ENCODE results near the gene PROC.
"Not testable (repeated sequence)": the region's sequence is repeated elsewhere in the genome, so short reads cannot be mapped to it uniquely, and the experiment has no call there.

The PROC gene

GRCh38 chr2:127394492-127394891, 23.7 kb upstream of the PROC start:
- no peak for DNase-seq (ENCODE audit: low spot score)

DNA sequence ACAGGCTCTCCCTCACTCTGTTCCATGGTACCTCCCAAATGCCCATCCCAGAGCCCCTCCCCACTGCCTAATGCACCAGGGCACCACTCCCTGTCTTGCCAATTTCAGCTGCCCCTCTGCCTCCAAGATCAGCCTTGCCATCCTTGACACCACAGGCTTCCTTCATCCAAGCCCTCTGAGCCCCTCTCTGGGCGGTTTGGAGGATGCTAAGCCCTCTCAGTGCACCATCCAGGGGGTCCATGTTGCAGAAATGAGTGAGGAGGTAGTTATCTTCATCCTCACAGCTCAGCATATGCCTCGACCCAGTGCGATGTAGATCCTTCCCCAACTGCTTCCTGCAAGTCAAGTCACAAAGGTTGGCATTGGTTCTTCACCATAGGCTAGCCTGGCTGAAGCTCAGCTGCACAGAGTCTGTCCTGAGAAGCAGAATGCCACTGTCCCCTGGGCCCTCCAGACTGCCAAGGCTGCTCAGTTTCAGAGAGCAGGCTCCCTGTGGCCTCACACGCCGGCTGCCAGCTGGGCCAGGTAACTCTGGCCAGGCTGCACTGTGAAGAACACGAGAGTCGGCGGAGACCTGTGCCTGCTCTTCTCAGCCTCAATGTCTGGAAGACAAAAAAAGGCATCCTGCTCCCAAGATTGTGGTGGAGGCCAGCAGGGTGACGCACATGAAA, 20.5 kb upstream of the PROC start:
- no peak for DNase-seq (ENCODE audit: low spot score)

DNA sequence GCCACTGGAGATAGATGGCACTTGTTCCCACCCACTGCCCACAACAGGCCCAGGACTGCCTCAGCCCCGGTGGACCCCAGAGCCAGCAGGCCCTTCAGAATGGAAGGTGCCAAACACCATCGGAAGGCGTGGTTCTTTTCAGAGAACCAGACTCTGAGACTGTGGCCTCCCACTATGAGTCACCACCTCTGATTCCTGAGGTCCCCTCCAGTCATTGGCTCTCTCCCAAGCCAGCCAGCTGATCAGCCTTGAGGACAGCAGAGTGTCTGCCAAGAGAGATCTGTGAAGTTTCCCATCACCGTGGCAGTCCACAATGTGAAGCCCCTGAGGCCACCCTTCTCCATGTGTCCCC, 20.0 kb upstream of the PROC start:
- peak; percentile 76 for DNase-seq (ENCODE audit: low spot score)

GRCh38 chr2:127400533-127400896, 17.7 kb upstream of the PROC start:
- no peak for DNase-seq (ENCODE audit: low spot score)

DNA sequence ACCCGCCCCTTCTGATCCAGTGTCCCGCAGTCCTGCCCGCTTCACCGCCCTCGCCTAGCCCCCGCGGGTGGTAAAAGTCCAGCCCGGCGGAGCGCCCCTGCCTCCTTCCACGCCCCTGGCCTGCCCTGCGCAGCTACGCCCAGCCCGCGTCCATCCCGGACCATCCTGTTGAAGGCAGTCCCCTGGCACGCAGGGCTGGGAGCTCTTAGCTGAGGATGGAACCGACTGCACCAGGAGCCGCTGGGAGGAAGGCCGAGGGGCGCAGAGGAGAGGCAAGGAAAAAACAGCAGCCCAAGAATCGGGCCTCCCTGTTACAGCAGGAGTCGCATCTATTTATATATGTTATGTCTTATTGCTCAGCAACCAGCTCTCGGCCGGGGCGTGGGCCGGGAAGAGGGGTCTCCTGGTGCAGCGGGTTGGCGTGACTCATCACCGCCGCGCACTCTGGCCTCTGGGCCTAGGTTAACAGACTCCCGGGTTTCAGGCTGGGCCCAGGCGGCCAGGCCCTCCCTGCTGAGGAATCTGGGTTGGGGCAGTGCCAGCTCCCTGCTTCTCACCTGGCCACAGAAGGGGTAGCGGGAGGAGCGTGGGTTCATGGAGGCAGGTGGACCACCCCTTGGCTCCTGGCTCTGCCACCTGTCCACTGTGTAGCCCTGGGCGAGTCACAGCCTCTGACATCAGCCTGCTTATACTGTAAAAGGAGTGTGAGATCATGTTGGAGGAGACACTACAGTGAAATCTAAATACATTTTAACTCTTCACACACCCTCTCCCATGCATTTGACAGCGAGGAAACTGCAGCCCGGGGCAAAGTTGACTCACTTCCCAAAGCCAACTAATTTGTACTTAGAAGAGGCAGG, 17.1 kb upstream of the PROC start:
- DNase-seq (ENCODE audit: low spot score): no peak

DNA sequence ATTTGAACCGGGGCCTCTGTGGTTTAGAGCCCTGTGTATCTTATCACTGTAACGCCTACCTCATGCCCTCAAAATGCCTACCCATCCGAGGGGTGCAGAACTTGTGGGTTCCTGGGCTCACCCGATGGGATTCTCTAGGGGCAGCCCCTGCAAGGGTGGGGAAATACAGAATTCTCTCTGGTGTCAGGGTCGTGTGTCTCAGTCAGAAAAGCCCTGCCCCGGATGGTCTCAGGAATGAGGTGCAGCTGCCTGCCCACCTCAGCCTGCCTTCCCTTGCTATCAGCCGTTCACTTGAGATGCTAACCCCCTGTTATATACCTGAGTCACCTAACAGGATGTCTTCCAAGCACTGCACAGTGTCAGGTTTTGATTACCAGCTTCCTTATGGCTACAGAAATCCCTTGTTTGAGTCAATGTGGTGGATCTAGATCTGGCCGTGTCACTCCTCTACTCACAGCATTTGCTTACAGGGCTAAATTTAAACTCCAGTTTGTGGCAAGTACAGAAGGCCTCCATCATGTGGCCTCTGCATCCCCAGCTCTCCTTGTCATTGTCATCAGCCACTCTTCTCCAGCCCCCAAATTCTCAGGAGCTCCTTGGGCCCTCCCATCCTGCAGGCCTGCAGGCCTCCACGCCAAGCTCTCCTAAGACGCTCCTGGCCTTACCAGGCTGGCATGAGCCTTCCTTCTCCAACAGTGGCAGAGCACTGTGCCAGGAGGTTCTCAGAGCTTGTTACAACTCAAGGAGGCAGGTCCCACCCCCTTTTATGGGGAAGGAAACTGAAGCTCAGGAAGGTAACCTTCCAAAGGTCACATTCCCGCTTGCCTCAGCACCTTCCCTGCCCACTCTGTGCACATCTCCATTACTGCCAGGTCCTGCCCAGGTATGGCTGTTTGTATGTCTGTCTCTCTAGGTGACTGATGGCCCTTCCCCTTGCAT, 16.2 kb upstream of the PROC start:
- no peak for DNase-seq (ENCODE audit: low spot score)

DNA sequence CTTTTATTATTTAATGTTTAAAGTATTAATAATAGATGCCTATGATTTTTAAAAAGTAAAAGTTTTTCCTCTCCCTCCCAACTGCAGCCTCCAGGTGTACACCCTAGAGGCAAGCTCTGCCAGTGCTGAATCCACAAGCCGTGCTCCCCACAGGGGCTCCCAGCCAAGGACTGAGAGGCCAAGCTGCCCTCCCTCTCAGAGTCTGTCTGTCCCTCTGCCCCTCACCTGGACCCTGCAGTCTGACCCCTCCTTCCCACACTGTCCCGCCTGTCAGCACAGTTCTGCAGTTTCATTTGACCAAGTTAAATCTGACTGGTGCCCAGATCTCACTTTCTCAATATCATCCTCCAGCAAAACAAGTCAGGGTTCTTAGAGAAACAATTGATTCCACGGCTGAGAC, 14.8 kb upstream of the PROC start:
- no peak for DNase-seq (ENCODE audit: low spot score)

DNA sequence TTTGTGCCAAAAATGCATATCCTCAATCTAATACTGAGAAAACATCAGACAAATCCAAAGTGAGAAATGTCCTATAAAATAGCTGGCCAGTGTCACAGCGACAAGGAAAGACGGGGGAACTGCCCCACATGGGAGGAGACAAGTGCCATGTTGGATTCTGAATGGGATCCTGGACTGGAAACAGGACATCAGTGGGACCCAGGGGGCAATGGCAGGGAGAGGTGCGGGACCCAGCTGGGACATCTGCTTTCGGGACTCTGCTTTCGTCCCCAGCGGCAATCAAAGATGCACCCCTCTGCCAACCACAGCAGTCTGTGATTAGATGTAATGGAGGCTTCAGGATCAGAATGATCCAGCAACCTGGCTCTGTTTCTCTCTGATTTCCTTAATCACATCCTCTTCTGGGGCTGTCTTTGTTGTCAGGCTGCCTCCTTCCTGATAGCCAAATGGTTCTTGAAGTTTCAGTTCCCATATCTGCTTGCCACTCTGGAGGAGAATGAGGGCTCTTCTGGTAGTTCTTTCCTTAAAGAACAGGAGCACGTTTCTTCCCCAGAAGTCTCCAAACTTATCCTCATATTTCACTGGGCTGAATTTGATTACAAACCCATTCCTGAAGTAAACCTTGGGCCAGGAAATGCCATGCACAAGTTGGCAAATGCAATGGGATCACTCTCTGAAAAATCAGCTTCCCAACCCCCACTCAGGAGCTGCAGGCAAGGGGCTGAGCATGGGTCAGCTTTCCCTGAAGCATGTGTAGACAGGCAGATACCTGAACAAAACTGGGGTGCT, 13.6 kb upstream of the PROC start:
- no peak for DNase-seq (ENCODE audit: low spot score)

GRCh38 chr2:127405255-127405610, 13.0 kb upstream of the PROC start:
- DNase-seq (ENCODE audit: low spot score): no peak

DNA sequence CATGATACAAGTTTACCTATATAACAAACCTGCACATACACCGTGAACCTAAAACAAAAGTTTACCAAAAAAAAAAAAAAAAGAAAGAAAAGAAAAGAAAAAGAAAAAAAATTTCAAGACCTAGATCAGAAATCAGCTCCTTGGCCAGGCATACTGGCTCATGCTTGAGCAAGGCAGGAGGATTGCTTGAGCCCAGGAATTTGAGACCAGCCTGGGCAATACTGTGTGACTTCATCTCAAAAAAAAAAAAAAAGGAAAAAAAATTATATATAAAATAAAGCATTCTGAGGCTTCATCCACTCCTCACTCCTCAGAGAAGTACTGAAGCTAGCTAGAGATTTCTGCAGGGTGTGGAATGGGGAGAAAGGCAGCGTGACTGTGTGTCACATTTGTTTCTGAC, 11.8 kb upstream of the PROC start:
- no peak for DNase-seq (ENCODE audit: low spot score)

GRCh38 chr2:127407091-127407490, 11.1 kb upstream of the PROC start:
- DNase-seq (ENCODE audit: low spot score): no peak

- DNase-seq (ENCODE audit: low spot score): no peak
Measured at GRCh38 chr2:127407661-127408003, 10.6 kb upstream of the PROC start.

GRCh38 chr2:127408004-127408806, 10.0 kb upstream of the PROC start:
- peak; percentile 86 for DNase-seq (ENCODE audit: low spot score)

- no peak for DNase-seq (ENCODE audit: low spot score)
Measured at GRCh38 chr2:127408807-127409099, 9.5 kb upstream of the PROC start.

DNA sequence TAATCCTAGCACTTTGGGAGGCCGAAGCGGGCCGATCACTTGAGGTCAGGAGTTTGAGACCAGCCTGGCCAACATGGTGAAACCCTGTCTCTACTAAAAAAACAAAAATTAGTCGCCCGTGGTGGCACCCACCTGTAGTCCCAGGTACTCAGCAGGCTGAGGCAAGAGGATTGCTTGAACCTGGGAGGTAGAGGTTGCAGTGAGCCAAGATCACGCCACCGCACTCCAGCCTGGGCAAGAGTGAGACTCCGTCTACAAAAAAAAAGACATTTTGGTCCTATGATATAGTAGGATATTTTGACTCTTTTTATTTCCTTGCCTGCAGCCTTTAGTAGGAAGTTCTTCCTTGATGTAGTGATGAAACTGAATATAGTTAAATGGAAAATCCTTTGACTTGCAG, 8.5 kb upstream of the PROC start:
- DNase-seq (ENCODE audit: low spot score): not testable (repeated sequence)

GRCh38 chr2:127410871-127411652, 7.2 kb upstream of the PROC start:
- peak; percentile 84 for DNase-seq (ENCODE audit: low spot score)

DNA sequence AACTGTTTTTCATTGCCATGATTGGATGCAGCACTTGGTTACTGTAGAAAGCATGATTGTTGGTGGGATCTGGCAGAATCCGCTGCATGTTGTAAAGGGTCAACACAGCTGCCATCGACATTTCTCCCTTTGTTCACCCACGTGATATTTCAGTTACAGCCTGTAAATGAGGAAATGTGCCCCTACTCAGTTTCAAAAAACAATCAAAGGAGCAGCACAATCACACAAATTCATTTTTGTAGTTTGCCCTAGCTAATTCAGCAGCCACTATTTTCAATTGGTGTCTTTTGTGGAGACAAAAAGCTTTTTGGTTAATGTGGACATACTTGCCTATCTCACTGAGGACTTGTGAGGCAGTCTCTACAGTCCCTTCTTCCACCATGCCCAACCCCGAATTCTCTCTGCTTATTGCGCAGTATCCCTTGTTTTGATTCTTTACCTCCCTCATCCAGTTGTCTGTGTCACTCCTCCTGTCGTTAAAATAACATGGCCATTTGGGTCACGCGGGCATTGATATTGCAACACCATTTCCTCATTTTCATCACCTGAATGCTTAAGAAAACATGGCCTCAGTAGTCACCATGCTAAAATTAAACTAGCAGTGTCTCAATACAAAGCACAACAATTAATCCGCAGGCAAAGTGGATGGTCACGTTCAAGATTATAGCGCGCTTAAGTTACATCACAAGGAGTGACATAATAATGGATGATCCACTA, 6.4 kb upstream of the PROC start:
- no peak for DNase-seq (ENCODE audit: low spot score)

DNA sequence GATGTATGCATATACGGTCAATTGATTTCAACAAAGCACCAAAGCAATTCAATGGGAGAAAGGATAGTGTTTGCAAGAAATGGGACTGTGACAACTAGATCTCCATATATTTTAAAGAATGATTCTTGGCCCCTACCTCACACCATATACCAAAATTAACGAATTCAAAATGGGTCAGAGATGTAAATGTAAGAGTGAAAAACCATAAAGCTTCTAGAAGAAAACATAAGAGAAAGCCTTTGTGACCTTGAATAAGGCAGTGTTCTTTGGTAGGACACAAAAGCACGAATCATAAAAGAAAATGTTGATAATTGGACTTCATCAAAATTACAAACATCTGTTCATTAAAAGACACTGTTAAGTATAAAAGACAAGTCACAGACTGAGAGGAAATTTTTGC, 5.0 kb upstream of the PROC start:
- DNase-seq (ENCODE audit: low spot score): no peak

GRCh38 chr2:127413782-127414637, 4.2 kb upstream of the PROC start:
- no peak for DNase-seq (ENCODE audit: low spot score)

All from activated CD4-positive, alpha-beta T cell treated with anti-CD3 and anti-CD28 coated beads, Interleukin-2, Interleukin-4, amounts not matched to agents 100 ng/mL and 50 ng/mL, durations not matched to agents 16 hours and 8 hours (primary cell).